DOHH2 (cell line): ENCODE data around the gene HSD17B14.

ENCODE experiments used
- EZH2phosphoT487 ChIP-seq: fragments of 200-600 bp; sonication (generic); IDR thresholded peaks from 2 replicates; pipeline ENCODE4 v1.6.1; 2017; ENCODE audit warnings: borderline replicate concordance, mild to moderate bottlenecking, antibody characterized with exemption, low read length, moderate library complexity, mixed read lengths
- TF ChIP-seq, protein P1 (sequence below): fragments of 200-600 bp; sonication (generic); IDR thresholded peaks from one replicate; pipeline ENCODE4 v1.5.1; 2014; ENCODE audit warnings: antibody characterized with exemption, mild to moderate bottlenecking, low read depth, low read length; ENCODE audit not compliant: poor library complexity, severe bottlenecking

GRCh38 chr19:48807590-48808308, 28.5 kb downstream of the HSD17B14 start:
- TF ChIP-seq, protein P1, sequence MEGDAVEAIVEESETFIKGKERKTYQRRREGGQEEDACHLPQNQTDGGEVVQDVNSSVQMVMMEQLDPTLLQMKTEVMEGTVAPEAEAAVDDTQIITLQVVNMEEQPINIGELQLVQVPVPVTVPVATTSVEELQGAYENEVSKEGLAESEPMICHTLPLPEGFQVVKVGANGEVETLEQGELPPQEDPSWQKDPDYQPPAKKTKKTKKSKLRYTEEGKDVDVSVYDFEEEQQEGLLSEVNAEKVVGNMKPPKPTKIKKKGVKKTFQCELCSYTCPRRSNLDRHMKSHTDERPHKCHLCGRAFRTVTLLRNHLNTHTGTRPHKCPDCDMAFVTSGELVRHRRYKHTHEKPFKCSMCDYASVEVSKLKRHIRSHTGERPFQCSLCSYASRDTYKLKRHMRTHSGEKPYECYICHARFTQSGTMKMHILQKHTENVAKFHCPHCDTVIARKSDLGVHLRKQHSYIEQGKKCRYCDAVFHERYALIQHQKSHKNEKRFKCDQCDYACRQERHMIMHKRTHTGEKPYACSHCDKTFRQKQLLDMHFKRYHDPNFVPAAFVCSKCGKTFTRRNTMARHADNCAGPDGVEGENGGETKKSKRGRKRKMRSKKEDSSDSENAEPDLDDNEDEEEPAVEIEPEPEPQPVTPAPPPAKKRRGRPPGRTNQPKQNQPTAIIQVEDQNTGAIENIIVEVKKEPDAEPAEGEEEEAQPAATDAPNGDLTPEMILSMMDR, result peak; percentile 50
- TF ChIP-seq EZH2phosphoT487, result no peak
